Fibroblast of peridontal ligament (primary cell): ENCODE data around the gene KRT40.

ENCODE experiments used
- DNase-seq: peaks from one replicate; pipeline ENCODE4 v3.0.0-alpha.2; 2010; ENCODE audit errors: extremely low read depth

Gene KRT40

DNA sequence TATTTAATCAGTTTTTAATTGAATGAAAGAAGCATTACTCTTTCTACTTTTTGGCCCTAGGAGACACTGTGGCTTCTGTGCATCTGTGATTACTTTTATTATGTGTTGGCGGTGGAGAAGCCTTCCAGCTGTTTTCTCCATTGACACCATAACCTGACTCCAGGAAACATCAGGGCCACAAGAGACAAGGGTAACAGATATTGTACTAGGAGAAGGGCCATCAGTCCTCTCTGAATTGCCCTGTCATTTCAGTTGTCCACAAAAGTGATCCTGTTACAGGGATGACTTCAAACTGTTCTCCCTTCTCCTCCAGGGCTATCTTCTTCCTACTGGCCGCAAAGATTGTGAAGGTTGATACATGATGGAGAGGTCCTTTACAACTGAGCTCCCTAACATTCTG is 32.0 kb downstream of the KRT40 start:
- DNase-seq = no peak

DNA sequence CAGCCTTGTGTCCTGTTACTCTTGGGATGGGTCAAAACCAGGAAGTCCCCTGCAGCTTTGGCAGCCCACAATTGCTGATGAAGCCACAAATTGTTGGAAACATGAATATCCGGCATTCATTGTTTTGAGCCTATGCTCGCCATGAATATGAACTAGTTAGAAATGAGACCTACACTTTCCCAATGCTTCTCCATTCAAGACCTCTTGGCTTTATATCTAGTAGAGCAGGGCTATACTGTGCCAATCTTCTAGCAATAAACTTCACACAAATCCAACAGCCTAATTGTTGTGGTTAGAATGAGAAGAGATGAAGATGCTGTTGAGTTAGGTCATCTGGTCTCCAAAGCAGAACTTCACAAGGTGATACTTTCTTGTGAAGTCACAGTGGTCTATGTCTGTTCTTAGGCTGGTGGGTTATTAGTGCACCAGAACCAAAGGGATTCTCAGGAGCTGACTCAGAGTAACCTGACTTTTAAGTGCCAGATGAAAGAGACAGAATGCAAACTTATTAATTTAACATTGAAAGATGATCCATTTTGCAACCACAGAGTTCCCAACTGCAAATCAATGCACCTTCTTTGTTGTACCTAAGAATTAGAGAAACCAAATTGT is 33.0 kb downstream of the KRT40 start:
- no peak for DNase-seq

DNA sequence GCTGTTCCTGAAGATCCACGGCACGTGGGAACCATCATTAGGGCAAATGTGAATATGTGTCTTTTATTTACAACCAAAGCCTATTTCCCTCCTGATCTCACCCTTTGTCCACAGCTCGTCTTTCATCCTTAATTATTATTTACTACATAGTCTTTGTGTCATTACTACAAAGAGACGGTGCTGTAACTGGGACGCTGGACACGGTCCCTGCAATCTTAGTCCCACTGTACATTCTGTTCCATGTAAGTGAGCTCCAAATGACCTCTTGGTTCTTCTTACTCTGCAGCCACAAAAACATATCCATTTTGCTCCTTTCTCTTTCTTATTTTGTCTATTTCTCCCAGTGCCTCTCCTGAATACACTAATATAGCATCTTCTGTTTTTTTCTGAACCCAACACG is 34.0 kb downstream of the KRT40 start:
- DNase-seq = no peak

DNA sequence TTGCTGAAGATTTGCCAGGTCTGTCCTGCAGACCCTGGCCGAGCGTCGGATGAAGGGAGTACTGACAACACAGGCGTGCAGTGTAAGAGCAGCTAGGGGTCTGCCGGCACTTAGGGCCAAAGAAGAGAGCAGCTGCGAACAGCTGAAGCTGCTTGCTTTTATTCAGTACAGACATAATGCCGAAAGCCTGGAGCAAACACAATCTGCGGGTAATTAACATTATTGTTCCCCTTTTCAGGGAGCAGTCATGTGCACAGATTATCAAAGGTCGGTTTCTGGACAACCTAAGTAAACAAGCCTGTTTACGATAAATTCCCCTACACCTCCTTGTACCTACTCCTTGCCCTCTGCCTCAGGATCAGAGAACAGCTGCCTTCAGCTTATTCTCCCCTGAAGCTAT is 34.7 kb downstream of the KRT40 start:
- DNase-seq = no peak

DNA sequence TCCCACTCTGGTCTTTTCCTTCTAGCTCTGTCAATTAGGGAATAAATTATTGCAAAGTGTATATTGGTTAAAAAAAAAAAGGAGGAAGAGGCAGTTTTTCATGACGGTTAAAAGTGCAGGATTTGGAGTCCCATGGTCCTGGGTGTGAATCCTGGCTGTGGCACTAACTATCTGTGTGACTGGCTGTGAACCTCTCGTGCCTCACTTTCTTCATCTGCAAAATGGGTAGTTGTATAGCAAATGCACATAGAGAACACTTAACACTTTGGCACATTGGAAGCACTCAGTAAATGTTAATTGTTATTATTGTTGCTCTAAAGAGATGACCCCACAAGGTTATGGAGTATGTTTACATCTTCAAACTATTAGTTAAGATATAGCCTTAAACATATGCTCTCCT is 36.2 kb downstream of the KRT40 start:
- no peak for DNase-seq

DNA sequence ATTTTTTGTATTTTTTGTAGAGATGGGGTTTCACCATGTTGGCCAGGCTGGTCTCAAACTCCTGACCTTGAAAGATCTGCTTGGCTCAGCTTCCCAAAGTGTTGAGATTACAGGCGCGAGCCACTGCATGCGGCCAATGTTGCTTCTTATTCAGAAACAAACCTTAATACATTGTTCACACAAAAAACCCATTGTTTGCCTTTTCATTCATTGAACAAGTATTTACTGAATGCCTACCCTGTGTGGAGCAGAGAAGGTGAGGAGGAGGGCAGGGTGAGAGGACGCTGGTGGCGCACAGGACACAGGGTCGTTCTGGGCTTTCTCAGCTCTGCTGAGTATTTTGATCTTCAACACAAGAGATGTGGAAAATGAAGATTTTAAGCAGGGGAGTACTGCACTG is 38.7 kb downstream of the KRT40 start:
- DNase-seq = no peak

DNA sequence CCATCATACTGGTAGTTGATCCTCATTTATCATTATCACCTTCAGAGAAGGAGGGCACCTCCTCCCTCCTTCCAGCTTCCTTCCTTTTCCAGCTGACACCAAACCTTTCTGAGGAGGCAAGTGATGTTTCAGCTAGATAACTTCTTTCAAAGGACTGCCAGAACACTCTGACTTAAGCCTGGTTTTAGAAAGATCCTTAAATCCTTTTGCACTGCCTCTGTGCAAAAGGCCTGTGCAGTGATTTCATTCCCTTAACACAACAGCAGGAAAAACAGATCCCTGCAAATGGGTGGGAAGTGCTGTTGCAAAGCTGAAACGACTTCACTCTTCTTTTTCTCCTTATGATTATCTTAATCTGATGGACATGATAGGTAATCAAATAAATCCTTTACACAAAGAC is 39.6 kb downstream of the KRT40 start:
- no peak for DNase-seq

DNA sequence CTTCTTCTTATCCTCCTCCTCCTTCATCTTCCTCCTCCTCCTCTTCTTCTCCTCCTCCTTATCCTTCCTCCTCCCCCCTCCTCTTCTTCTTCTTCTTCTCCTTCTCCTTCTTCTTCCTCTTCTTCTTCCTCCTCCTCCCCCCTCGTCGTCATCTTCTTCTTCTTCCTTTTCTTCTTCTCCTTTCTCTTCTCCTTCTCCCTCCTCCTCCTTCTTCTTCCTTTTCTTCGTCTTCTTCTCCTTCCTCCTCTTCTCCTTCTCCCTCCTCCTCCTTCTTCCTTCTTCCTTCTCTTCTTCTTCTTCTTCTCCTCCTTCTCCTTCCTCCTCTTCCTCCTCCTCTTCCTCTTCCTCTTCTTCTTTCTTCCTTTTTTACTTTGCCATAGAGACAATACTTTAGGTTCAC is 41.6 kb downstream of the KRT40 start:
- no peak for DNase-seq

DNA sequence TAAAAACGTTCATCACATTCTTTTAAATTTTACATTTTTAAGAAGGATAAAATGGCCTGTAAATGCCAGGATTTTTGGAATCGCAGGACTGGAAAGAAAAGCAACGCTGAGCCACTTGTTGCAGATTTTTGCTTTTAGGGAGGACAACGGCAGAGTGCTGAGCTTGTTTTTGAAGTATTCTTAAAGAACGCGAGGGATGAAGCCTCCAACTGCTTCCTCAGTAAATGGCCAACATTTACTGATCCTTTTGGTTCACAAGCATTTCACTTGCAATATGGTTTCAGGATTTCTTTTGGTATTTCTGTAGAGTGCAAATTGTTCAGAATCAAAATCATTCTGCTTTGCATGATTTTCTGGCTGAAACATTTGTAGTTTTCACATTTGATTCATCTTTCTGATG is 43.9 kb downstream of the KRT40 start:
- DNase-seq = no peak

DNA sequence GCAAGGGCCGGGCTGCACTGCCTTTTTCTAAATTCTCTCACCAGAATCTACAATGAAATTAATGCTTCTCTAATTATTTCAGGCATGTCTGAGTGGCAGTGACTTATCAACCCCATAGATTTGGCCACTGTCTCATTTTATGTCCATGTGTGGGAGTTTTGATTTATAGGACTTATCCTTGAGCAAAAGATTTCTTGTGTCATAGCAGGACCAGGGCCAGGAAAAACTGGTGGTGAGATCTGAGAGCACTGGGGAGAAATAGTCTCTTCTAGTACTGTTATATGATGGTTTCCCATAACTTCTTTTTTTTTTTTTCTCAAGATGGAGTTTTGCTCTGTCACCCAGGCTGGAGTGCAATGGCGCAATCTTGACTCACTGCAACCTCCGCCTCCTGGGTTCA is 45.1 kb downstream of the KRT40 start:
- DNase-seq = no peak

DNA sequence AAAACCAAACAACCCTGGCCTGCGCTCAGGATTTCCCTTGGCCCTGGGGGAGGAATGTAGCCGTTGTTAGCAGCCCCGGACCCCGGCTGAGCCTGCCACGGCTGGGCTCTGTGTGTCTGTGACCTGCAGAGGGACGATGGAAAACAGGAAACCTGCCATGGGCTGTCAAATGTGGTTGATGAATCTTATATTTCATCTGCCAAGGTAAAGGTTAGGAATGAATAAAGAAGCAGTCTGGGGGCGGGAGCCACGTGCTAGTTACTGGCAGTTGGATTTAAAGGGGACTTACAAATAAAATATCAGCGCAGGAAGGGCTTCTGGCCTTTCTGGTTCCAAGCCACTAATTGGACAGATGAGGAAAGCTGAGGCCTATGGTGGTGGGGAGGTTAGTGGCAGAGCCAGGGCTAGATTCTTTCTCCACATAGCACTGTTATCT is 46.7 kb downstream of the KRT40 start, which contains the start of gene KRT23:
TSS of gene KRT23 (minus strand) at position 263 of the 436 bp plus-strand sequence. CDS start 1,043 bp downstream, outside the sequence.
- DNase-seq = no peak

DNA sequence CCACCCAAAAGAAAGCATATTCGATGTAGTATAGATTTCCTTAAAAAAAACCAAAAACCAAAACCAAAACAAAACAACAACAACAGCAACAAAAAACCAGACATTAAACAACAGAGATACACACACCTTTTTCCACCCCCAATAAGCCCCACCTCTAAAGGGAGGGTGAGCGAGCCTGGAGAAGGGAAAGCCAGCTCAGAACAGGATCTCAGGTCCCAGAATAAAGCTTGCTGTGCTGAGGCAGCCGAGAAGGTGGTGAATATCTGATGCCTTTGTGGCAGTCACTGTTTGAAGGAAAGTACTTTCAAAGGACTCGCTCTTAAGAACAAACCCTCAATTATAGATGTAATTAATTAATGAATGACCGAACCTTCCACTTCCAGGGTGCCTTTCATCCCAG is 47.1 kb downstream of the KRT40 start:
- DNase-seq = no peak

DNA sequence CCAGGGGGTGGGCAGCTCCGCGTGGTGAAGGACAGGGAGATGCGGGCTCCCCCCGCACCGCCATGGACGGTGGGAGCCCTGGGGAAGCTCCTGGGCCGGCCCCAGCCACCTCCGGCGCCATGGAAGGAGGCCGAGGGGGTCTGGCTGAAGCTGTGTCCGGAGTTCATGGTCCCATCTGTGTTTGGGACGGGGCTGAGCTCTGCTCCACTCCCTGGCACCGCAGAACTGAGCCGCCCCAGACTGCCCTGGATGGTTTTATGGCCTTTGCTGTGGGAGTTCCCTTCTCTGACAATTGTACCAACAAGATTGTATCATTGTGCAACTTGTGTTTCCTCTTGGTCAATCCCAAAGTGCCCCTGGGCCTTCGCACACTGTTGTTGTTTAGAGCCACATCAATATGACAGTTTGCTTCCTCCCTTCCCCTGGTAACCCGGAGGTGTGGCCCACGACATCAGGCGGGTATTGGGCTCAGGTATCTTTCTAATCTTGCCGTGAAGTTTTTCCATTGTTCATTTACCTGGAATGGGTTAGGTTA is 47.6 kb downstream of the KRT40 start:
- DNase-seq = no peak

DNA sequence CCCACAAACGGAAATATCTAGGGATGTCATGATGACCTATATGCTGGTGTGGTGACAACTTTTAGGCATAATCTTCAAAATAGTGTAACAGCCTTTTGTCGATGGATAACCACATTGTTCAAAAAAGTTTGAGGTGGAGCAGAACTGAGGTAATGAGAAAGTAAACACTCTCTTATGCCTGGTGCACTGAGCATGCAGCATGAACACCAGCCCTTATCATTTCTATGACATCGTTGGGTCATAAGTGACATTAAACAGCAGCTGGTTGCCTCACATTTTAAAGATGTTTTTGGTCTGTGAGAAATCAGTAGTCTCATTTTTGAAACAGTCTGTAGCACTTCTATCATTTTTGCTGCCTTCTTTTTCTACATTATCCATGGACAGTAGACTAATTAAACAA is 48.5 kb downstream of the KRT40 start:
- no peak for DNase-seq

DNA sequence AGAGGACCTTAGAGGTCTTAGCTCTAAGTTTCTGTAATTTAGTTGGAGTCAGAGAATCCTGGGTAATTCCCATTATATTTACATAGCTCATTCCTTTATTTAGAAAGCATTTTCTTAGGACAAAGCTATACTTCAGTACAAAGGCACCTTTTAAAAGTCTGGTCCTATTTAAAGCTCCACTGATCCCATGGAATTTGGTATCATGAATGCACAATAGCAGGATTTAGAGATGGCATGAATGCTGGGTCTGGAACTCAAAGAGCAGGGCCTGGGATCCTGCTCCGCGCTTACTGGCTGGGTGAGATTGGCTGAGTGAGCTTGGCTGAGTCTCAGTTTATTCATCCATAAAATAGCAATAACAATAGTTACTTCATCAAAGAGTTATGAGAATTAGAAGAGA is 51.5 kb downstream of the KRT40 start:
- no peak for DNase-seq

DNA sequence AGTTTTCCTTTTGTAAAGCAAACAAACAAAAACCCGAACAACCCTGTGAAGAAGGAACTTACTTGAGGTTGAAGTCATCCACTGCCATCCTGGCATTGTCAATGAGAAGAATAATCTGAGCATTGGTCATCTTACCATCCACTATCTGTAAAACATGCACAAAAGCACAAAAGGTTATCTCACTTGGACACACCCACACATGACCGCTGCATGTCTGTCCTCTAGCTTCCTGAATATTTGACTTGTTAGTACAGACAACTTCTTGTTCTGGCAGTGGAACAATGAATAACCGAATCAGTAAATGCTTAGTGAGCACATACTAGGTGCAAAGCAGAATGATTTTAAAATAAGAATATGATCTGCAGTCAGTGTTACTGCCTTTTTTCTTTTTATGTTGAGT is 52.8 kb downstream of the KRT40 start:
- DNase-seq = no peak
